ENCODE measurements around the gene PLVAP. TPM values are rescaled to one million over a fixed set of nuclear protein-coding genes. Genes with fewer than 3 reads are reported as not detected.

PLVAP gene
- total RNA-seq, 1 experiment from 2014 or later, result not detected

DNA sequence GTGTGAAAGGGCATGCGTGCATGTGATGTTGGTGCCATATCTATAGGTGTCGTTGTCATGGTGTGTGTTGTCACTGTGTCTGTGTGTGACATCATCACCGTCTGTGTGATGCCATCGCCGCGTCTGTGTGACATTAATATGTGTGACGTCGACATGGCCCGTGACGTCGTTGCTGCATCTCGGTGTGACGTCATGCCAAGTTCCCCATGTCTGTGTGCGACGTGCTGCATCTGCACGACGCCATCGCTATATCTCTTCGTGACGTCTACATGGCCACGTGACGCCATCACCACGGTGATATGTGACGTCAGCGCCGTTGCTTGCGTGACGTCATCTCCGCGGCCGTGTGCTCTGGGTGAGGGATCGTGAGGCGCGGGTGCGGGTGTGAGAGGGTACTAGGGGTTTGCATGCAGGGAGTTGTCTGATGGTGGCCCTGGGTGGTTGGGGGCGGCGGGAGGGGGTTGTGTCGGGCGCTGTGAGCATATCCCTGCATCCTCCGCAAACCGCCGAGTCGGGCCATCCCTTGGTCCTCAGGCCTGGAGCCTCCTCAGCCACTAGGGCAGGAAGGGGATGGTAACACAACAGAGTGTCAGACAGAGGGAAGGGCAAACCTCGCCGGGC, 25.2 kb downstream of the PLVAP start:
- peaks cover 3% of the 10 kb centered on the region; the same call in 1 of the 2 replicates for H3K27me3 Mint-ChIP-seq (ENCODE audit: low read depth)
- H3K4me1 Mint-ChIP-seq, result peaks cover 20% of the 10 kb centered on the region
- ATAC-seq (no peak), DNase-seq (ENCODE audit: low spot score) (no peak)
- H3K36me3 Mint-ChIP-seq, result no peaks in the 10 kb centered on the region
- peak overlapping the region; percentile 51 for H3K27ac Mint-ChIP-seq
- no peaks in the 10 kb centered on the region for H3K9me3 Mint-ChIP-seq
- H3K4me3 Mint-ChIP-seq, result no peak overlapping the region
- ChIA-PET CTCF (no interaction called here), POLR2A (interaction anchor here (1.0 kb wide), 1 partner anchor 18 kb away, joined by 3 read pairs; no protein-coding TSS in a partner anchor)
- TF ChIP-seq, protein P1, sequence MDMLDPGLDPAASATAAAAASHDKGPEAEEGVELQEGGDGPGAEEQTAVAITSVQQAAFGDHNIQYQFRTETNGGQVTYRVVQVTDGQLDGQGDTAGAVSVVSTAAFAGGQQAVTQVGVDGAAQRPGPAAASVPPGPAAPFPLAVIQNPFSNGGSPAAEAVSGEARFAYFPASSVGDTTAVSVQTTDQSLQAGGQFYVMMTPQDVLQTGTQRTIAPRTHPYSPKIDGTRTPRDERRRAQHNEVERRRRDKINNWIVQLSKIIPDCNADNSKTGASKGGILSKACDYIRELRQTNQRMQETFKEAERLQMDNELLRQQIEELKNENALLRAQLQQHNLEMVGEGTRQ (CRISPR knock-in tag; IDR thresholded peaks at IDR 0.05), result no peak
- TF ChIP-seq RELA (CRISPR knock-in tag; IDR thresholded peaks at IDR 0.05; ENCODE audit: borderline replicate concordance) (no peak), NR1H2 (CRISPR knock-in tag; IDR thresholded peaks at IDR 0.05) (no peak), NFATC4 (CRISPR knock-in tag; IDR thresholded peaks at IDR 0.05) (no peak), ZBTB43 (CRISPR knock-in tag; IDR thresholded peaks at IDR 0.05) (no peak), ZNF317 (CRISPR knock-in tag; IDR thresholded peaks at IDR 0.05; ENCODE audit: borderline replicate concordance, low read depth) (no peak), FOXP4 (CRISPR knock-in tag; IDR thresholded peaks at IDR 0.05) (no peak), MXD4 (CRISPR knock-in tag; IDR thresholded peaks at IDR 0.05; ENCODE audit: borderline replicate concordance) (no peak), TP53 (CRISPR knock-in tag; IDR thresholded peaks at IDR 0.05) (no peak), ZSCAN18 (CRISPR knock-in tag; IDR thresholded peaks at IDR 0.05) (no peak), ZNF219 (CRISPR knock-in tag; IDR thresholded peaks at IDR 0.05; ENCODE audit: borderline replicate concordance) (no peak)
- TF ChIP-seq, protein P2, sequence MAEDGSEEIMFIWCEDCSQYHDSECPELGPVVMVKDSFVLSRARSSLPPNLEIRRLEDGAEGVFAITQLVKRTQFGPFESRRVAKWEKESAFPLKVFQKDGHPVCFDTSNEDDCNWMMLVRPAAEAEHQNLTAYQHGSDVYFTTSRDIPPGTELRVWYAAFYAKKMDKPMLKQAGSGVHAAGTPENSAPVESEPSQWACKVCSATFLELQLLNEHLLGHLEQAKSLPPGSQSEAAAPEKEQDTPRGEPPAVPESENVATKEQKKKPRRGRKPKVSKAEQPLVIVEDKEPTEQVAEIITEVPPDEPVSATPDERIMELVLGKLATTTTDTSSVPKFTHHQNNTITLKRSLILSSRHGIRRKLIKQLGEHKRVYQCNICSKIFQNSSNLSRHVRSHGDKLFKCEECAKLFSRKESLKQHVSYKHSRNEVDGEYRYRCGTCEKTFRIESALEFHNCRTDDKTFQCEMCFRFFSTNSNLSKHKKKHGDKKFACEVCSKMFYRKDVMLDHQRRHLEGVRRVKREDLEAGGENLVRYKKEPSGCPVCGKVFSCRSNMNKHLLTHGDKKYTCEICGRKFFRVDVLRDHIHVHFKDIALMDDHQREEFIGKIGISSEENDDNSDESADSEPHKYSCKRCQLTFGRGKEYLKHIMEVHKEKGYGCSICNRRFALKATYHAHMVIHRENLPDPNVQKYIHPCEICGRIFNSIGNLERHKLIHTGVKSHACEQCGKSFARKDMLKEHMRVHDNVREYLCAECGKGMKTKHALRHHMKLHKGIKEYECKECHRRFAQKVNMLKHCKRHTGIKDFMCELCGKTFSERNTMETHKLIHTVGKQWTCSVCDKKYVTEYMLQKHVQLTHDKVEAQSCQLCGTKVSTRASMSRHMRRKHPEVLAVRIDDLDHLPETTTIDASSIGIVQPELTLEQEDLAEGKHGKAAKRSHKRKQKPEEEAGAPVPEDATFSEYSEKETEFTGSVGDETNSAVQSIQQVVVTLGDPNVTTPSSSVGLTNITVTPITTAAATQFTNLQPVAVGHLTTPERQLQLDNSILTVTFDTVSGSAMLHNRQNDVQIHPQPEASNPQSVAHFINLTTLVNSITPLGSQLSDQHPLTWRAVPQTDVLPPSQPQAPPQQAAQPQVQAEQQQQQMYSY (CRISPR knock-in tag; IDR thresholded peaks at IDR 0.05), result no peak
- TF ChIP-seq, protein P3, sequence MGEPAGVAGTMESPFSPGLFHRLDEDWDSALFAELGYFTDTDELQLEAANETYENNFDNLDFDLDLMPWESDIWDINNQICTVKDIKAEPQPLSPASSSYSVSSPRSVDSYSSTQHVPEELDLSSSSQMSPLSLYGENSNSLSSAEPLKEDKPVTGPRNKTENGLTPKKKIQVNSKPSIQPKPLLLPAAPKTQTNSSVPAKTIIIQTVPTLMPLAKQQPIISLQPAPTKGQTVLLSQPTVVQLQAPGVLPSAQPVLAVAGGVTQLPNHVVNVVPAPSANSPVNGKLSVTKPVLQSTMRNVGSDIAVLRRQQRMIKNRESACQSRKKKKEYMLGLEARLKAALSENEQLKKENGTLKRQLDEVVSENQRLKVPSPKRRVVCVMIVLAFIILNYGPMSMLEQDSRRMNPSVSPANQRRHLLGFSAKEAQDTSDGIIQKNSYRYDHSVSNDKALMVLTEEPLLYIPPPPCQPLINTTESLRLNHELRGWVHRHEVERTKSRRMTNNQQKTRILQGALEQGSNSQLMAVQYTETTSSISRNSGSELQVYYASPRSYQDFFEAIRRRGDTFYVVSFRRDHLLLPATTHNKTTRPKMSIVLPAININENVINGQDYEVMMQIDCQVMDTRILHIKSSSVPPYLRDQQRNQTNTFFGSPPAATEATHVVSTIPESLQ (CRISPR knock-in tag; IDR thresholded peaks at IDR 0.05), result no peak
- TF ChIP-seq, protein P4, sequence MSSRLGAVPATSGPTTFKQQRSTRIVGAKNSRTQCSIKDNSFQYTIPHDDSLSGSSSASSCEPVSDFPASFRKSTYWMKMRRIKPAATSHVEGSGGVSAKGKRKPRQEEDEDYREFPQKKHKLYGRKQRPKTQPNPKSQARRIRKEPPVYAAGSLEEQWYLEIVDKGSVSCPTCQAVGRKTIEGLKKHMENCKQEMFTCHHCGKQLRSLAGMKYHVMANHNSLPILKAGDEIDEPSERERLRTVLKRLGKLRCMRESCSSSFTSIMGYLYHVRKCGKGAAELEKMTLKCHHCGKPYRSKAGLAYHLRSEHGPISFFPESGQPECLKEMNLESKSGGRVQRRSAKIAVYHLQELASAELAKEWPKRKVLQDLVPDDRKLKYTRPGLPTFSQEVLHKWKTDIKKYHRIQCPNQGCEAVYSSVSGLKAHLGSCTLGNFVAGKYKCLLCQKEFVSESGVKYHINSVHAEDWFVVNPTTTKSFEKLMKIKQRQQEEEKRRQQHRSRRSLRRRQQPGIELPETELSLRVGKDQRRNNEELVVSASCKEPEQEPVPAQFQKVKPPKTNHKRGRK (CRISPR knock-in tag; IDR thresholded peaks at IDR 0.05; ENCODE audit: borderline replicate concordance), result no peak
- TF ChIP-seq, protein P5, sequence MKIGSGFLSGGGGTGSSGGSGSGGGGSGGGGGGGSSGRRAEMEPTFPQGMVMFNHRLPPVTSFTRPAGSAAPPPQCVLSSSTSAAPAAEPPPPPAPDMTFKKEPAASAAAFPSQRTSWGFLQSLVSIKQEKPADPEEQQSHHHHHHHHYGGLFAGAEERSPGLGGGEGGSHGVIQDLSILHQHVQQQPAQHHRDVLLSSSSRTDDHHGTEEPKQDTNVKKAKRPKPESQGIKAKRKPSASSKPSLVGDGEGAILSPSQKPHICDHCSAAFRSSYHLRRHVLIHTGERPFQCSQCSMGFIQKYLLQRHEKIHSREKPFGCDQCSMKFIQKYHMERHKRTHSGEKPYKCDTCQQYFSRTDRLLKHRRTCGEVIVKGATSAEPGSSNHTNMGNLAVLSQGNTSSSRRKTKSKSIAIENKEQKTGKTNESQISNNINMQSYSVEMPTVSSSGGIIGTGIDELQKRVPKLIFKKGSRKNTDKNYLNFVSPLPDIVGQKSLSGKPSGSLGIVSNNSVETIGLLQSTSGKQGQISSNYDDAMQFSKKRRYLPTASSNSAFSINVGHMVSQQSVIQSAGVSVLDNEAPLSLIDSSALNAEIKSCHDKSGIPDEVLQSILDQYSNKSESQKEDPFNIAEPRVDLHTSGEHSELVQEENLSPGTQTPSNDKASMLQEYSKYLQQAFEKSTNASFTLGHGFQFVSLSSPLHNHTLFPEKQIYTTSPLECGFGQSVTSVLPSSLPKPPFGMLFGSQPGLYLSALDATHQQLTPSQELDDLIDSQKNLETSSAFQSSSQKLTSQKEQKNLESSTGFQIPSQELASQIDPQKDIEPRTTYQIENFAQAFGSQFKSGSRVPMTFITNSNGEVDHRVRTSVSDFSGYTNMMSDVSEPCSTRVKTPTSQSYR (CRISPR knock-in tag; IDR thresholded peaks at IDR 0.05), result no peak
